ENCODE data around the gene CD37.
A peak's percentile ranks its signal among the peaks of the same experiment; 100 is the strongest.
"Not testable (repeated sequence)": the region's sequence is repeated elsewhere in the genome, so short reads cannot be mapped to it uniquely, and the experiment has no call there.

Gene CD37

DNA sequence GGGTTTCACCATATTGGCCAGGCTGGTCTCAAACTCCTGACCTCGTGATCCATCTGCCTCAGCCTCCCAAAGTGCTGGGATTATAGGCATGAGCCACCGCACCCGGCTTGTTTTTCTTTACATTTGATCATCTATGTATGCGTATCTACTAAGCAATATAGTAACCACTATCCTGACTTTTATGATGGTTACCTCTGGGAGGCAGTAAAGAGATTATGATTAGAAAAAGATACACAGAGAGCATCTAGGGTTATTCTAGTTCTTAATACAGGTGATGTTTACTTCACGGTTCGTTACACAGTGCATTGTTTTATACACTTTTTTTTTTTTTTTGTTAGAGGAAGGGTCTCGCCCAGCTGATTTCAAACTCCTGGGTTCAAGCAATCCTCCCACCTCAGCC is 28.5 kb upstream of the CD37 start:
- not testable (repeated sequence) for H3K9me2 ChIP-seq (replicated peaks; ENCODE audit: control insufficient read depth, low read length); H3F3A ChIP-seq (ENCODE audit: control insufficient read depth, insufficient read depth); H3K9me3 ChIP-seq (ENCODE audit: control insufficient read depth, insufficient read depth, low read length); H3K79me2 ChIP-seq (ENCODE audit: control insufficient read depth, low read length); H4K20me1 ChIP-seq (ENCODE audit: control insufficient read depth, insufficient read depth, low read depth, low read length); H3K27me3 ChIP-seq (ENCODE audit: control insufficient read depth, low read length)
- TF ChIP-seq, protein P1, sequence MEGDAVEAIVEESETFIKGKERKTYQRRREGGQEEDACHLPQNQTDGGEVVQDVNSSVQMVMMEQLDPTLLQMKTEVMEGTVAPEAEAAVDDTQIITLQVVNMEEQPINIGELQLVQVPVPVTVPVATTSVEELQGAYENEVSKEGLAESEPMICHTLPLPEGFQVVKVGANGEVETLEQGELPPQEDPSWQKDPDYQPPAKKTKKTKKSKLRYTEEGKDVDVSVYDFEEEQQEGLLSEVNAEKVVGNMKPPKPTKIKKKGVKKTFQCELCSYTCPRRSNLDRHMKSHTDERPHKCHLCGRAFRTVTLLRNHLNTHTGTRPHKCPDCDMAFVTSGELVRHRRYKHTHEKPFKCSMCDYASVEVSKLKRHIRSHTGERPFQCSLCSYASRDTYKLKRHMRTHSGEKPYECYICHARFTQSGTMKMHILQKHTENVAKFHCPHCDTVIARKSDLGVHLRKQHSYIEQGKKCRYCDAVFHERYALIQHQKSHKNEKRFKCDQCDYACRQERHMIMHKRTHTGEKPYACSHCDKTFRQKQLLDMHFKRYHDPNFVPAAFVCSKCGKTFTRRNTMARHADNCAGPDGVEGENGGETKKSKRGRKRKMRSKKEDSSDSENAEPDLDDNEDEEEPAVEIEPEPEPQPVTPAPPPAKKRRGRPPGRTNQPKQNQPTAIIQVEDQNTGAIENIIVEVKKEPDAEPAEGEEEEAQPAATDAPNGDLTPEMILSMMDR (IDR thresholded peaks at IDR 0.05; ENCODE audit: low read depth, low read length, poor library complexity, severe bottlenecking), result peak; percentile 55
- Histone ChIP-seq H3K36me3 (ENCODE audit: control insufficient read depth, low read length) (peaks cover 23% of the 10 kb centered on the region), H3K4me2 (ENCODE audit: low read length) (peak overlapping the region; percentile 51), H3K27ac (ENCODE audit: low read depth, low read length) (peak overlapping the region; percentile 47), H3K4me3 (ENCODE audit: low read length) (peak overlapping the region; percentile 25), H3K4me1 (ENCODE audit: control insufficient read depth, low read length) (peaks cover 58% of the 10 kb centered on the region)

DNA sequence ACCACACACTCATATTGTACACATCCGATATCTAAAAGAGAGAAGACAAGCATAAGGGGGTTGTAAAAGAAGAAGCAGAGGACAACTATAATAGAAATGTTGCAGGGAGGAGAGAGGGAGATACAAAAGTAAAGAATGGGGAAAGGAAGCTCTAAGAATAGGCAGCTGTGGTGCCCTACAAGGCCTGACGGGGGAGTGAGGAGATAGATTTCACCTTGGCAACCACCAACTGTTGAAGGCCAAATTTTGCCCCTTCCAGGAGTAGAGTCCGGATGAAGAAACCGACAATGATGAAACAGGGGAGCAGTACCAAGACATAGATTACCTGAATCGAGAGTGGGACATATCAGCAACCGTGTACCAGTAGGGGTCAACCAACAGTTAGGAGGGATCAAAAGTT is 26.1 kb upstream of the CD37 start:
- Histone ChIP-seq H3K79me2 (ENCODE audit: control insufficient read depth, low read length) (peaks cover under 1% of the 10 kb centered on the region; the same call in 1 of the 2 replicates), H3F3A (ENCODE audit: control insufficient read depth, insufficient read depth) (peaks cover 5% of the 10 kb centered on the region), H3K4me1 (ENCODE audit: control insufficient read depth, low read length) (peaks cover 65% of the 10 kb centered on the region), H4K20me1 (ENCODE audit: control insufficient read depth, insufficient read depth, low read depth, low read length) (no peaks in the 10 kb centered on the region), H3K4me2 (ENCODE audit: low read length) (peak overlapping the region; percentile 9; the same call in 1 of the 2 replicates), H3K27ac (ENCODE audit: low read depth, low read length) (peak overlapping the region; percentile 27; the same call in 1 of the 2 replicates), H3K9me3 (ENCODE audit: control insufficient read depth, insufficient read depth, low read length) (no peaks in the 10 kb centered on the region), H3K27me3 (ENCODE audit: control insufficient read depth, low read length) (no peaks in the 10 kb centered on the region), H3K36me3 (ENCODE audit: control insufficient read depth, low read length) (peaks cover 23% of the 10 kb centered on the region), H3K9me2 (replicated peaks; ENCODE audit: control insufficient read depth, low read length) (no peaks in the 10 kb centered on the region), H3K4me3 (ENCODE audit: low read length) (no peak overlapping the region)
- TF ChIP-seq, protein P1 (IDR thresholded peaks at IDR 0.05; ENCODE audit: low read depth, low read length, poor library complexity, severe bottlenecking), result peak; percentile 45
- no peak for TF ChIP-seq EZH2phosphoT487 (IDR thresholded peaks at IDR 0.05; ENCODE audit: borderline replicate concordance, low read length)

DNA sequence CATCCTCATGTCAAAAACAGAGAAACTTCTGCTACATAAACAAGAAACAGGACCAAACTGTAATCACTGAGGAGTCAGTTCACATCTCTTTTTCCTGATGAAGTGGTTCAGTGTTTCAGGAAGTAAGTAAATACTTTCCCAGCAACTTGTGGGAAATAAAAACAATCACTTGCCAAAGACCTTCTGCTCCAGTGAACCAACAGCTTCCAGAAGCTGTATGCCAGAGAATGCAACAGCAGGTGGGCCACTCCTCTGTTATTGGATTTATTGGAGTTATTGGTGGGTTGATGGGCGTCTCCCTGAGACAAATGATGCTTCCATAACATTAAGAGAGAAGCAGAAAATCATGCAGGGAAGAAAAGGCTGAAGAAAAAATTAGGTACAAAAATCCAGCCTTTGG is 20.1 kb upstream of the CD37 start:
- Histone ChIP-seq H3K36me3 (ENCODE audit: control insufficient read depth, low read length) (peaks cover 20% of the 10 kb centered on the region), H3K4me2 (ENCODE audit: low read length) (peak overlapping the region; percentile 49), H3K9me2 (replicated peaks; ENCODE audit: control insufficient read depth, low read length) (no peaks in the 10 kb centered on the region), H3K27ac (ENCODE audit: low read depth, low read length) (no peak overlapping the region), H3K4me3 (ENCODE audit: low read length) (peak overlapping the region; percentile 31), H3K4me1 (ENCODE audit: control insufficient read depth, low read length) (peaks cover 60% of the 10 kb centered on the region), H3F3A (ENCODE audit: control insufficient read depth, insufficient read depth) (peaks cover 10% of the 10 kb centered on the region), H3K79me2 (ENCODE audit: control insufficient read depth, low read length) (peaks cover 17% of the 10 kb centered on the region), H3K27me3 (ENCODE audit: control insufficient read depth, low read length) (no peaks in the 10 kb centered on the region), H4K20me1 (ENCODE audit: control insufficient read depth, insufficient read depth, low read depth, low read length) (no peaks in the 10 kb centered on the region), H3K9me3 (ENCODE audit: control insufficient read depth, insufficient read depth, low read length) (peaks cover 10% of the 10 kb centered on the region; the same call in 1 of the 2 replicates)
- TF ChIP-seq, protein P1 (IDR thresholded peaks at IDR 0.05; ENCODE audit: low read depth, low read length, poor library complexity, severe bottlenecking), result no peak
- TF ChIP-seq EZH2phosphoT487 (IDR thresholded peaks at IDR 0.05; ENCODE audit: borderline replicate concordance, low read length), result no peak
